Colonic mucosa (tissue), 4 donors: ENCODE data around the gene ARFGAP3. TPM values are rescaled to one million over a fixed set of nuclear protein-coding genes. Genes with fewer than 3 reads are reported as not detected.
A peak's percentile ranks its signal among the peaks of the same experiment; 100 is the strongest.

Experiments
- DNase-seq: peaks from one replicate; pipeline ENCODE4 v3.0.0-alpha.2; 2020
- H3K27ac ChIP-seq: fragments of 200-600 bp; one replicate; pipeline ENCODE4 v1.8.0; 2021
- H3K27me3 ChIP-seq: fragments of 200-600 bp; one replicate; pipeline ENCODE4 v1.8.0; 2021
- H3K36me3 ChIP-seq: fragments of 200-600 bp; one replicate; pipeline ENCODE4 v1.8.0; 2021
- H3K4me1 ChIP-seq: fragments of 200-600 bp; one replicate; pipeline ENCODE4 v1.8.0; 2021; ENCODE audit warnings: mild to moderate bottlenecking
- H3K4me3 ChIP-seq: fragments of 200-600 bp; one replicate; pipeline ENCODE4 v1.8.0; 2021
- H3K9ac ChIP-seq, 2 donors: one replicate each; pipeline ENCODE4 v1.7.0; 2013; ENCODE audit warnings: control low read depth in 2 of 2, low read depth in 2 of 2, low read length in 2 of 2
- H3K9me3 ChIP-seq: fragments of 200-600 bp; one replicate; pipeline ENCODE4 v1.8.0; 2021
- intact Hi-C: fragments of 100-400 bp; cut with DNase I; formaldehyde crosslinking; loops from one replicate; pipeline ENCODE4 v1.14.1; 2022
- total RNA-seq, 2 donors: library from RNA; stranded (reverse); fragmentation: NEBNext Ultra II Directional in 1 of 2; extraction: Animal tissue kit (Norgen Biotek cat#: 25700) in 1 of 2; gene quantifications; one replicate each; pipeline ENCODE4 v1.2.1, GENCODE V29; 2021
- TF ChIP-seq, protein P1 (sequence below): fragments of 200-600 bp; IDR thresholded peaks from one replicate; pipeline ENCODE4 v1.8.0; 2022; ENCODE audit warnings: antibody characterized with exemption, mild to moderate bottlenecking
- donor health status: healthy.
- donor health status: DM: no; HTN: no; CAD: no.
- donor health status: DM: no; HTN: no; CAD: no.

Gene ARFGAP3
- total RNA-seq, 2 donors from 2014 or later, result 29.4 to 47.7 TPM

GRCh38 chr22:42805016-42805997 lies 51.8 kb downstream of the ARFGAP3 start:
- Histone ChIP-seq H3K27me3 (no peaks in the 10 kb centered on the region), H3K9me3 (no peaks in the 10 kb centered on the region), H3K9ac (no peak overlapping the region), H3K36me3 (peaks cover 14% of the 10 kb centered on the region), H3K4me1 (no peaks in the 10 kb centered on the region), H3K27ac (peak overlapping the region; percentile 17), H3K4me3 (no peak overlapping the region)
- DNase-seq, result peak; percentile 16
- intact Hi-C loops, result no loop called here
- TF ChIP-seq, protein P1, sequence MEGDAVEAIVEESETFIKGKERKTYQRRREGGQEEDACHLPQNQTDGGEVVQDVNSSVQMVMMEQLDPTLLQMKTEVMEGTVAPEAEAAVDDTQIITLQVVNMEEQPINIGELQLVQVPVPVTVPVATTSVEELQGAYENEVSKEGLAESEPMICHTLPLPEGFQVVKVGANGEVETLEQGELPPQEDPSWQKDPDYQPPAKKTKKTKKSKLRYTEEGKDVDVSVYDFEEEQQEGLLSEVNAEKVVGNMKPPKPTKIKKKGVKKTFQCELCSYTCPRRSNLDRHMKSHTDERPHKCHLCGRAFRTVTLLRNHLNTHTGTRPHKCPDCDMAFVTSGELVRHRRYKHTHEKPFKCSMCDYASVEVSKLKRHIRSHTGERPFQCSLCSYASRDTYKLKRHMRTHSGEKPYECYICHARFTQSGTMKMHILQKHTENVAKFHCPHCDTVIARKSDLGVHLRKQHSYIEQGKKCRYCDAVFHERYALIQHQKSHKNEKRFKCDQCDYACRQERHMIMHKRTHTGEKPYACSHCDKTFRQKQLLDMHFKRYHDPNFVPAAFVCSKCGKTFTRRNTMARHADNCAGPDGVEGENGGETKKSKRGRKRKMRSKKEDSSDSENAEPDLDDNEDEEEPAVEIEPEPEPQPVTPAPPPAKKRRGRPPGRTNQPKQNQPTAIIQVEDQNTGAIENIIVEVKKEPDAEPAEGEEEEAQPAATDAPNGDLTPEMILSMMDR, result no peak

GRCh38 chr22:42803389-42803788 lies 53.7 kb downstream of the ARFGAP3 start:
- H3K36me3 ChIP-seq, result peaks cover 14% of the 10 kb centered on the region
- no peak overlapping the region for H3K9ac ChIP-seq
- TF ChIP-seq, protein P1, result no peak
- no peaks in the 10 kb centered on the region for H3K9me3 ChIP-seq
- no peaks in the 10 kb centered on the region for H3K4me1 ChIP-seq
- no peaks in the 10 kb centered on the region for H3K27me3 ChIP-seq
- intact Hi-C loops, result no loop called here
- no peak overlapping the region for H3K27ac ChIP-seq
- H3K4me3 ChIP-seq, result no peak overlapping the region
- DNase-seq, result no peak

DNA sequence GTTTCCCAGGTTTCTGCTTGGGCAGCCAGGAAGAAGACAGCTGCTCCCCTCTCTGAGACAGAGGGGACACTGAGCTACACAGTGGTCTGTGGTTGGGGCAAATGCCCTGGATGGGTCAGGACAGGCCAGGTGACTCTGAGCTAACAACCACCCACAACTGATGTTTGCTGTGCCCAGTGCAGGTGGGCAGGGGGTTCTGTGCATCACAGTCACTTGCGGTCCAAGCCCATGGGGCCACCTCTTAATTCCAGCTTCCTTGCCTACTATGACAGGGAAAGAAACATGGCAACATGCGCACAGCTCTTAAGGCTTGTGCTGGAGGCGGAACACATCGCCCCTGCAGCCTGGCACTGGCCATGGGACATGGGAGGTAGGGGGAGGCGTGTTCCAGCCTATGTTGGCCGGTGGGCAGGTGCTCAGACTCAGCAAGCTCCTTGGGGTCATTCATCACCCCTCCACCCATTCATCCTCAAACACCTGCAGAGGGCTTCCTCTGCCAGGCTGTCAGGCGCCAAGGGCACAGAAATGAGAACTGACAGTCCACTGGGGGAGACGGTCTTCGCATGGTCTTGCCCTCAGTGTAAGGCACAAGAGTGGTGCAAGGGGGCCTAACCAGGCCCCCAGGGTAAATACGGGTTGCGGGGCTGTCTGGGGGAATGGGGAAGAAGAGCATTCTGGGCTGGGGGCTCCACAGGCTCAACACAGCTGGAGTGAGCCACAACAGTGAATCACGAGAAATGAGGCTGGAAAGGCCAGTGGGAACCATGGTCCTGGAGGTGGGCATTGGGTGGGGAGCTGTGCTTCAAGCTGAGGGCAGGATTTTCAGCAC lies 55.6 kb downstream of the ARFGAP3 start:
- Histone ChIP-seq H3K9ac (no peak overlapping the region), H3K27me3 (no peaks in the 10 kb centered on the region), H3K4me3 (no peak overlapping the region), H3K27ac (no peak overlapping the region), H3K36me3 (peaks cover 8% of the 10 kb centered on the region), H3K9me3 (no peaks in the 10 kb centered on the region), H3K4me1 (no peaks in the 10 kb centered on the region)
- DNase-seq, result no peak
- intact Hi-C loops, result no loop called here
- TF ChIP-seq, protein P1, result no peak

- Histone ChIP-seq H3K4me1 (no peaks in the 10 kb centered on the region), H3K36me3 (peaks cover under 1% of the 10 kb centered on the region), H3K9ac (no peak overlapping the region), H3K4me3 (no peak overlapping the region), H3K9me3 (no peaks in the 10 kb centered on the region), H3K27ac (no peak overlapping the region), H3K27me3 (no peaks in the 10 kb centered on the region)
- TF ChIP-seq, protein P1, result no peak
- no peak for DNase-seq
- intact Hi-C loops, result no loop called here
Observed at GRCh38 chr22:42800451-42801251, 56.4 kb downstream of the ARFGAP3 start.
